ENCODE measurements around the gene CHAC2. TPM values are rescaled to one million over a fixed set of nuclear protein-coding genes. Genes with fewer than 3 reads are reported as not detected.

Gene CHAC2
- total and polyA plus RNA-seq, 2 of the 4 experiments (the other 2 are of a cell fraction) = 2.4 to 3.9 TPM

GRCh38 chr2:53793821-53794220 is 26.2 kb downstream of the CHAC2 start:
- Histone ChIP-seq H2AK5ac (ENCODE audit: low read depth, low read length) (no peak overlapping the region), H3K56ac (ENCODE audit: extremely low read depth, insufficient read depth, low read length) (no peak overlapping the region), H3K9me1 (ENCODE audit: insufficient read depth, low read length) (0 out of 2 replicates have a peak, but pooled peaks cover 3% of the 10 kb centered on the region), H2AFZ (replicated peaks; ENCODE audit: low read length, poor library complexity) (no peak overlapping the region), H3K4me3 (ENCODE audit: insufficient read depth, low read depth, low read length) (no peak overlapping the region), H3K9ac (ENCODE audit: low read depth, low read length) (no peak overlapping the region), H2BK20ac (ENCODE audit: low read depth, low read length) (no peak overlapping the region), H3K79me1 (ENCODE audit: low read depth in 1 of 2, low read length in 2 of 2) (peaks cover 5 to 35% of the 10 kb centered on the region in 2 experiments; a peak in 3 of 4 replicates), H4K5ac (ENCODE audit: low read depth, low read length) (no peak overlapping the region), H3K14ac (replicated peaks; ENCODE audit: low read depth, low read length) (no peak overlapping the region), H4K91ac (ENCODE audit: insufficient read depth, low read depth, low read length) (no peak overlapping the region), H3K9me3 (ENCODE audit: control insufficient read depth, insufficient read depth, low read length) (no peaks in the 10 kb centered on the region), H3K4ac (ENCODE audit: low read depth, low read length) (no peak overlapping the region), H4K8ac (ENCODE audit: low read depth in 2 of 2, low read length in 2 of 2) (no peak overlapping the region), H3K4me2 (ENCODE audit: low read depth, low read length) (no peak overlapping the region), H2AK9ac (replicated peaks; ENCODE audit: low read depth, low read length, poor library complexity) (no peak overlapping the region), H3K23ac (ENCODE audit: low read depth, low read length) (no peak overlapping the region), H3K27me3 (ENCODE audit: control insufficient read depth, insufficient read depth, low read length) (no peaks in the 10 kb centered on the region), H4K20me1 (ENCODE audit: insufficient read depth, low read length) (peaks cover 22% of the 10 kb centered on the region), H2BK15ac (ENCODE audit: low read depth, low read length) (no peak overlapping the region), H3K4me1 (ENCODE audit: control insufficient read depth, insufficient read depth, low read length) (peaks cover 3% of the 10 kb centered on the region), H3K36me3 (ENCODE audit: control insufficient read depth, insufficient read depth, low read length) (peaks cover 14% of the 10 kb centered on the region), H2BK5ac (ENCODE audit: low read depth, low read length, poor library complexity, severe bottlenecking) (no peak overlapping the region), H3K18ac (ENCODE audit: low read depth, low read length) (no peak overlapping the region), H3K27ac (ENCODE audit: insufficient read depth, low read length) (no peak overlapping the region), H2BK120ac (ENCODE audit: low read depth, low read length) (no peak overlapping the region)
- dilution Hi-C loops (cut with HindIII; ENCODE audit: low sequenced_read_pairs, unreplicated experiment) = no loop called here
- WGBS, 2 experiments (ENCODE audit: extremely low coverage in 2 of 2, insufficient read length in 1 of 2) = no CpG with 5 or more reads among the region's 3 CpGs
- DNase-seq (no peak), ATAC-seq (ENCODE audit: low read depth) (no peak)
- no peak for TF ChIP-seq RFX5 (IDR thresholded peaks at IDR 0.05; ENCODE audit: low read depth, low read length)
- TF ChIP-seq RAD21 (IDR thresholded peaks at IDR 0.05; ENCODE audit: low read length) = no peak
- no peak for TF ChIP-seq USF2 (IDR thresholded peaks at IDR 0.05; ENCODE audit: low read depth, low read length)
- no peak for TF ChIP-seq MAZ (IDR thresholded peaks at IDR 0.05; ENCODE audit: borderline replicate concordance, low read depth, low read length)
- no peak for TF ChIP-seq CHD1 (IDR thresholded peaks at IDR 0.05; ENCODE audit: low read depth, low read length)
- TF ChIP-seq MAFK (IDR thresholded peaks at IDR 0.05; ENCODE audit: low read depth, low read length) = no peak
- no peak for TF ChIP-seq MXI1 (IDR thresholded peaks at IDR 0.05; ENCODE audit: borderline replicate concordance, low read depth, low read length)
- TF ChIP-seq CTCF (conservative IDR thresholded peaks at IDR 0.05; ENCODE audit: low read depth, low read length) = no peak
- no peak for TF ChIP-seq ELK1 (IDR thresholded peaks at IDR 0.05; ENCODE audit: borderline replicate concordance, low read depth, low read length)
- no peak for TF ChIP-seq SMC3 (IDR thresholded peaks at IDR 0.05; ENCODE audit: low read depth, low read length)
- TF ChIP-seq FOS (IDR thresholded peaks at IDR 0.05; ENCODE audit: low read depth, low read length) = no peak
- no peak for TF ChIP-seq NFE2L2 (IDR thresholded peaks at IDR 0.05; ENCODE audit: low read depth, low read length)
- no peak for TF ChIP-seq RCOR1 (IDR thresholded peaks at IDR 0.05; ENCODE audit: insufficient replicate concordance, low read length)
- no peak for TF ChIP-seq BHLHE40 (IDR thresholded peaks at IDR 0.05; ENCODE audit: low read depth, low read length)
- no peak for TF ChIP-seq CEBPB (IDR thresholded peaks at IDR 0.05; ENCODE audit: low read depth, low read length)
- no peak for TF ChIP-seq POLR2A (IDR thresholded peaks at IDR 0.05; ENCODE audit: low read depth, low read length)
- intact Hi-C loops (cut with micrococcal nuclease) = no loop called here
- in situ Hi-C loops (cut with MboI; ENCODE audit: low sequenced_read_pairs) = no loop called here
- POLR2A ChIA-PET (ENCODE audit: unreplicated experiment) = no interaction called here
- BruUV-seq (replicated peaks) = no TSS peak
- CTCF ChIA-PET = interaction anchor here (0.7 kb wide), 1 partner anchor 763 kb away, joined by 4 read pairs; no protein-coding TSS in a partner anchor

Measured in IMR-90 (cell line).